KG1 (cell line): Measurements from ENCODE around the gene THNSL1.
"Not testable (repeated sequence)": the region's sequence is repeated elsewhere in the genome, so short reads cannot be mapped to it uniquely, and the experiment has no call there.

Experiments used
- DNase-seq: peaks from one replicate; lab custom pipeline; 2025; lab: John Stamatoyannopoulos, UW

Gene THNSL1

DNA sequence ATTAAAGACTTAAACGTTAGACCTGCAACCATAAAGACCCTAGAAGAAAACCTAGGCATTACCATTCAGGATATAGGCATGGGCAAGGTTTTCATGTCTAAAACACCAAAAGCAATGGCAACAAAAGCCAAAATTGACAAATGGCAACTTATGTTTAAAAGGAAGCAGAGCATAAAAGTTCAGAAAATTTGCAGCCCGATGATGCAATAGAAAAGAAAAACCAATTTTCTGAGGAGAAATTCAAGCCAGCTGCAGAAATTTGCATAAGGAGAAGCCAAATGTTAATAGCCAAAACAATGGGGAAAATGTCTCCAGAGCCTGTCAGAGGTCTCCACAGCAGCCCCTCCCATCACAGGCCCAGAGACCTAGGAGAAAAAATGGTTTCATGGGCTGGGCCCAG lies 4.8 kb upstream of the THNSL1 start:
- DNase-seq, result not testable (repeated sequence)

DNA sequence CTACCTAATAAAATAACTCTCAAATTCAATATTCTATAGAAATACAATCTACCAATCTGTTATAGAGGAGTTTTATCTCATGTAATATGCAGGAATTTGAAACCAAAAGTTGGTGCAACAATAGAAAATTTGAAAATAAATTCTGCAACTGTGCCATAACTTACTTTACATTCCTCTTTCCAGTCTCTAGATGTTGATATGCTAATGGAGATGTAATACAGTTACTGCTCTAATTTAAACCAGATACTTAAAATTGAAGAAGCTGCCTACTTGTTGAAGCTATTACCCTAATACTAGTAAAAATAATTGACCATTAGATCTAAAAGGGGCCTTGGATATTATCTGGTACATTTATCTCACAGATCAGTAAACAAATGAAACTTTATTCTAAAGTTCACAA lies 1.8 kb upstream of the THNSL1 start:
- DNase-seq, result no peak

DNA sequence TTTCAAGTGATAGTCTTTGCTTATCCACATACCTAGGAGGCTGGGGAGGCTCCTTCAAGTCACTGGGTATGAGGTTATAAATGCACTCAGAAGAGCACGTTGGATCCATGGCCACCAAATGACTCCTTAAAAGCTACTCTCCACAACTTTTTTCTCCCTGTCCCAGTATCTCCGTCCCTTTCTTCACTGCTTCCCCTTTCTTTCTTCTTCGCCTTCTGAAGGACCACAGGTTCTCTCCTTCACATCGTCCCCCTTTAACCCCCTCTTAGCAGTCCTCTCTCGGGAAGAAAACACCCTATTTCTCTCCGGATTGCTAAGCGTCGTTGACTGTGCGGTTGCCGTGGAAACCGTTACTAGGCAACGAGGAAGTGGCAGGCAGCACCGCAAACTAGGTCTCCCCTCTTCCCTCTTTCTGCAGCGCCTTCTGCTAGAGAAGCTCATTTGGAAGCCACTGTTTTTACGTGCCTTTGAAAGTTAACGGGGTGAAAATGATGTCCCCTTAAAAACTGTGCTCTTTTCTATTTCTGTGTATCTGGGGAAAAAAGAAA lies 510 bp upstream of the THNSL1 start, which contains the start of gene ENKUR:
Gene ENKUR, minus strand, starts transcription at position 331 of the 548 bp plus-strand sequence. Its CDS starts 222 bp downstream, at position 109.
- peak; percentile 97 for DNase-seq

DNA sequence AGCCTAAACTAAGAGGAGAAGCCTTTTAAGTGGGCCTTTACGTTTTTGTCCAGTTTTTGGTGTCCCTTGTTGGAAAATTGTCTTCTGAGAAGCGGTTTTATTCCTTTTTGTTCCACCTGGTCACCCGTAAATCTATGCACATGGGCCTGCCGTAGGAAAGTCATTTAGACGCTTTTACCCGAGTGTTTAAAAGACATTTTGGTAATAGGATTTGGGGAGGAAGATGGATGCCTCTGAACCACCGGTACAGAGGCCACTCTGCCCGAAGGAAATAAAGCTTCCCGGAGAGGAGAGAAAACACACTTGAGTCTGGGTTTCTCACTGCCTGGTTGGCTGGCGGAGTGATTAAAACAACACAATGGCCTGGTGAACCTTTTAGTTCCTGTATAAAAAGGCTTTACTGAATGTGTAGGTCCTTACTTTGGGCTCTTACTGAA lies 760 bp downstream of the THNSL1 start:
- DNase-seq, result peak; percentile 75

DNA sequence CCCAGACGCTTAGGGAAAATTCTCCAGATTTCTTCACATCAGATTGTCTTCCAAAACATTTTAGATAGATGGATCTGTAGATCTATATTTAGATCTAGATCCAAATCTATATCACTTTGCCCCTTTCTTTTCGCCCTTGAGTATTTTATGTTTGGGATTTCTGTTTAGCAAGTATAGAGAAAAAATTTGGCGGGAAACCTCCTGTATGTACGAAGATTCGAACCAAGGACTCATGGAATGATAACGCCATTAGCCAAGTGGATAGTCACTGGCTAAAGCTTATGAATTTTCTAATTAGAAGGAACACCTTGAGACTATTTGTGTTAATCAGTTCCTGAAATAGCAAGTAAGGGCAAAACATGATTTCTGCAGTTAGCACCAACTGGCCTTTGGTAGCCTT lies 1.2 kb downstream of the THNSL1 start:
- no peak for DNase-seq

DNA sequence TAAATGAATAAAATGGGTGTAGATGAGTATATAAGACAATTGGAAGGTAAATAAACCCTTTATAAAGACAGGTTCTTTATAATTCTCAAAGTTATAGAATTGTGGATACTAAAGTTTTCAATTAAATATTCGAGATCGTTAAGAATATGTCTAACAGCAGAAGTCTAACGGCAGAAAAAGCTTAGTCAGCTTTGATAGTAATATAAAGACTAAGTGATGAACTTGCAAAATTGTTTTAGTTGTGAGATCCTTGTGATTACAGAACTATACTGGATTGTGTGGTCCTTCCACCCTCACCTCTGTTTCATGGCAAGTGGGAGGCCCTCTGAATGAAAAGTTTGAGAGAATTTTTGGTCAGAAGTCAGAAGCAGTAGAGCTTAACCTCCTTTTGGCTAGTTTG lies 2.3 kb downstream of the THNSL1 start:
- DNase-seq, result no peak

DNA sequence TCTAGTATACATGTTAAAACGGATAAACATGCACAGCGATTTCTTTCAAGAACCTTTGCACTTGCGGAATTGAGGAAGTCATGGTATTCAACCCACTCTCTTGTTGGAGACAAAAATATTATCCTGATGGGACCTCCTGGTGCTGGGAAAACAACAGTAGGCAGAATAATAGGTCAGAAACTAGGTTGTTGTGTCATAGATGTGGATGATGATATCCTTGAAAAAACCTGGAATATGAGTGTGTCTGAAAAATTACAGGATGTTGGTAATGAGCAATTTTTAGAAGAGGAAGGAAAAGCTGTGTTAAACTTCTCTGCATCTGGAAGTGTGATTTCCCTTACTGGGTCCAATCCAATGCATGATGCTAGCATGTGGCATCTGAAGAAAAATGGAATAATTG lies 6.9 kb downstream of the THNSL1 start:
- DNase-seq, result no peak

DNA sequence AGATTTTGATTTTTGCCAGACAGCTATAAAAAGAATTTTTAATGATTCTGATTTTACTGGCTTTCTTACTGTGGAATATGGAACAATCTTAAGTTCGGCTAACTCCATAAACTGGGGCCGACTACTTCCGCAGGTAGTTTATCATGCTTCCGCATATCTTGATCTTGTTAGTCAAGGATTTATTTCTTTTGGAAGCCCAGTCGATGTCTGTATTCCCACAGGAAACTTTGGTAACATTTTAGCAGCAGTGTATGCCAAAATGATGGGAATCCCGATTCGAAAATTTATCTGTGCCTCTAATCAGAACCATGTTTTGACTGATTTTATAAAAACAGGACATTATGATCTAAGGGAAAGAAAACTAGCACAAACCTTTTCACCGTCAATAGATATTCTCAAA lies 8.1 kb downstream of the THNSL1 start:
- no peak for DNase-seq

DNA sequence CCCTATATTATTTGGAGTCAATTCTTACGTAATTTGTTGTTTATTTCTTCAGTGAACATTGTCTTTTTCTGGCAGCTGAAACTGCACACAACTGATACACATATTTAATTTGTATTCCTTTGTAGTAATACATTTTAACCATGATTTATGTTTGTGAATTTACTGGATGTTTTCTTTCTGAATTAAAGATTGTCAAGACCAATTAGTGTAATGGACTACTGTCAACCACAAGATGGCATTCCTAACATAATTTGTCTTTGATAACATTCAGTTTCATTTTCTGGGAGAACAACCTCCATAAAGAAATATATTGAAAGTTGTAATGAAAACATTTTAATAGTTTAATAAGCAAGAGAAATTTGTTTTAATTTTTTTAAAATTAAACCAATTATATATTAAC lies 10.1 kb downstream of the THNSL1 start:
- DNase-seq, result no peak

DNA sequence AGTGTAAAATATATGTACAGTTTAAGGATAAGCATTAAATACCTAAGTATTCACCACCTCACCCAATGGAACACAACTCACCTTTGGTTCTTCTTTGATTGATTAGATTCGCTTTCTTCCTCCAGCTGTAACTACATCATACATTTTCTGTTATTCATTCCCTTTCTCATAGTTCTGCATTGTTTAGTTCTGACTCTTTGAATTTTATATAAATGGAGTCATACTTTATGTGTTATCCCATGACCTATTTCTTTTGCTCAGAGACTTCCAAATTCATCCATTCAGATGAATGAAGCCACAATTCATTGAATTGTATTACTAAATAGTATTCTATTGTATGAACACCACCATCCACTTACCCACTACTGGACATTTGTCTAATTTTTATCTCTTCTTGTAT lies 12.3 kb downstream of the THNSL1 start:
- DNase-seq, result no peak

DNA sequence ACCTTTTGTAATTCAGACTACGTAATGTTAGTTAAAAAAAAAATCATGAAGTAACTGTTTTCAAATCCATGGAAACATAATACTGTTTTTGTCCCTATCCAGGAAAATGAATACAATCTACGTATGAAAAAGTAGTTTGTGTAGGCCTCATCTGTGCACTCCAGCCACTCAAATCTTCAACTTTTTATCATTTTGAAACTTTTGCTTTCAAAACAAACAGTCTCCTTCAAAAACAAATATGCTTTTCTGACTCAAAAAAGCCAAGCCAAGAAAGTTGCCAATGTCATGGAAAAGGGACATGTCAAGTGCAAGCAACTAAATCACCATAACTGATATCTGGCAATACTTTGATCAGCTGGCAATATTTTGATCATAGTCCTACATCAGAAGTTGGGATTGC lies 13.1 kb downstream of the THNSL1 start:
- DNase-seq, result no peak

DNA sequence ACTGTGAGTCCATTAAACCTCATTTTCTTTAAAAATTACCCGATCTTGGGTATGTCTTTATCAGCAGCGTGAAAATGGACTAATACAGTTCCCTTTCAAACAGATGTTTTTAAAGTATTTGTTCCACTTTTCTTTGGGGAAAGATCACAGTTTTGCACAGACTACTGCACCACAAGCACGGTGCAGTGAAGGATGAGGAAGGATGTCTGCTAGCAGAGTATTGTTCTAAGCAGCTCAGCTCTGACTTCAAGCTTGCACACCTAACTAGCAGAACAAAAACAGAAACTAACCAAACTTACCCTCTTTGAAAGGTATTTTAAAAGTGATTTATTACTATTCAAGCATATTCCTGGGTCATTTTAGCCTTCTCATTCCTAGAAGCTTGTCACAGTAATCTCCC lies 20.0 kb downstream of the THNSL1 start:
- no peak for DNase-seq

DNA sequence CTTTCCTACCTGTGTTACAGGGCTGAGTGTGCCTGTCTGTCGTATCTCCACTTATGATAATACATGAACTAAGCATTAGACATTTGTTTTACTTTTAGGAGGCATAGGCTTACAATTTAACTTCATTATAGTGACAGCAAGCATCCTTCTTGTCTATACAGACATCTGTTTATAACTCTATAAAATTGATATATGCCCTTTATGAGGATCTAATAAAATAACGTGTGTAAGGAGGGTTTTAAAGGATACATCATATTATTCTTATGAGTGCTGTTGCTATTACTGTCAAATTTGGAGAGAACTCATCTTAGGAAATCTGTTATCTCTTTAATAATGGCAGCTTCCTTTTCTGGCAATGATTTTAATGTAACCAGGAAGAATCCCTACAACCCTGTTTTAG lies 21.9 kb downstream of the THNSL1 start:
- no peak for DNase-seq

DNA sequence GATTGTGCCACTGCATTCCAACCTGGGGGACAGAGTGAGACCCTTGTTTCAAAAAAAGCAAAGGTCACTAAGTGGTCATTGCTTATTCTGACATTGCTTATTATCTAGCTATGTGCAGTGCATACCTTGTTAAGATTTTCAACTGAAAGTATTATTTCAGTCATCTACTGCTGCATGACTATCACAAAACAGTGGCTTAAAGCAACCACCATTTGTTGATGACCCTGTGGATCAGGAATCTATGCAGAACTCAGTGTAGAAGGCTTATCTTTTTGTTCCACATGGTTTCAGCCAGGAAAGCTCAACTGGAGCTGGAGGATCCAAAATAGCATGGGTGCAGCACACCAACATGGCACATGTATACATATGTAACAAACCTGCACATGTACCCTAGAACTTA lies 23.1 kb downstream of the THNSL1 start:
- no peak for DNase-seq

DNA sequence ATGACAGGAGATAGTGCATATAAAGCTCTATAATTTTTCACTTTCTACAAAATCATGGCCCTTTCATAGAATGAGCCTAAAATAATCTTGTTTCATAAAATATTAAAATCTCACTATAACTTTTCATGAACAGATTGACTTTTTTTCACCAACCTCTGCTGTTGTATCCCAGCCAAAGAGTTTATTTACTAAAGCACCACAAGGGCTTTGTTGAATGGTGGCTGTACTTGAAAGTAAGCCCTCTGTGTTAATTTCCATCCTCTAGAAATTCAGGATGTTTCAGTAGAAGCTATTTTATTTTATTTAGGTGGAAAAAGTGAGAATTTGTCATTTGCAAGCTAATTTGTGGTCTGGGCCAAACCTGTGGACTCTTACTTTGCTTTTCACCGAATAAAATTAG lies 30.2 kb downstream of the THNSL1 start:
- no peak for DNase-seq

DNA sequence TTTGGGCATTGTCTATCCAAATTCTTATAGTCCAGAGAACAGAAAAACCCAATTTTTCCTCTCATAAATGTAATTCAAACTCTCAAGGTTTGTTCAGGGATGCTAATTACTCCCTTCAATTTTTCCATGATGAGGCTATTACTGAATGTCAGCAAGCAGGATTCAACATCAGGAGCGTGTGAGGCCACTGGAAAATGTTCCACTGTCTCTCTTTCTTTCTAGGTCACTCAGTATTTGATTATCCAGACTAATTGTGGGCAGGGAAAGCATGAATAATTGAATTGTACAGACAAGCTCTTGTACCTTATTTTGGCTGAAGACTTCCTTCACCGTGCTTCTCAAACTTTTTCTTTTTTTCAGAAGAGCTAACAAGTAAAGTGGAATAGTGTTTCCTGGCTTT lies 30.7 kb downstream of the THNSL1 start:
- DNase-seq, result no peak

DNA sequence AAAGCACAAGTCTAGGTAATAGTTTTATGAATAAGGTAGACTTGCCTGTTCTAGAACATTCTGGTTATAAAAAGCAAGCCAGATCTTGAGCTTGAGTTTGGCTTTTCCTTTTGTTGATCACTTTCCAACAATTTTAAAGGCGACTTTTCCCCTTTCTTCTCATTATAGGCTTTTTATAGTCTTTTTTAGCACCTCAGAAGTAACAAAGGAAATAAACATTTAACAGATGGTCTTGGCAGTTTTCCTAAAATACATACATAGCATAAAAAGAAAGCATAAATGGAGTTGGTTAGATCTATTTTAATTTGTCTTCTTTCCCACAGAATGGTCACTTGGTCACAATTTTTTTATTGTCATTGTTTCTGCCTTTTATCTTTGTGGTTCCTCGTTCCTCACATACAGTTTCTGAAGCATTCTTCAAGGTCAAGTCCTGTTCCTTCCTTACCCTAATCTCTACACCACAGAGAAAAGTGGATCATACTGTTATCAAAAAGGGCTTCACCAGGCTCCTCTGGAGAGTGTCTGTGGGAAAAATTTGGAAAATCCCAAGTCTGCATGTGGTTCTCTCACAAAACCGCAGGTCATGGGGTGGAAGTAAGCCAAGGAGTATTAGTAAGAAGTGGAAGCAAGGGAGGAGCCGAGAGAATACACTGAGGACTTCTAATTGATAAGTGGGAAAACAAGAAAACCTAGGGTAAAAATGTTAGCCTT lies 31.3 kb downstream of the THNSL1 start:
- DNase-seq, result no peak

DNA sequence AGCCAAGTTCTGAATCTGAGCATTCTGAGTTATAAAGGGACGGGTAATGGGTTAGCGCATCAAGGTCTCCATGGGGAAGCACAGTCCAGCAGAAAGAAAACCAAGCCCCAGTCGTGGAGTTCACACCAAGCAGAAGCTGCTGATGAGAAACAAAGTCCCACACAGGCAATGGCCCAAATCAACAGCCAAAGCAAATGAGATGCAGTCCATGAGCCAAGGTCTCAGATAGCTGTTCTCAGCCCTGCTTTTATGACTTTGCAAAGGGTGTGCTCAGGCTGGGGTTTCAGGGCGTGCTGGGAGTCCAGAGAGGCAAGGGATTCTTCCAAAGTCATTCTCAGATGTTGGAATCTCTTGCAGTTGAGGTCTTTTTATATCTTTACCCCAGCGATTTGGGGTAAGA lies 32.0 kb downstream of the THNSL1 start:
- DNase-seq, result no peak

DNA sequence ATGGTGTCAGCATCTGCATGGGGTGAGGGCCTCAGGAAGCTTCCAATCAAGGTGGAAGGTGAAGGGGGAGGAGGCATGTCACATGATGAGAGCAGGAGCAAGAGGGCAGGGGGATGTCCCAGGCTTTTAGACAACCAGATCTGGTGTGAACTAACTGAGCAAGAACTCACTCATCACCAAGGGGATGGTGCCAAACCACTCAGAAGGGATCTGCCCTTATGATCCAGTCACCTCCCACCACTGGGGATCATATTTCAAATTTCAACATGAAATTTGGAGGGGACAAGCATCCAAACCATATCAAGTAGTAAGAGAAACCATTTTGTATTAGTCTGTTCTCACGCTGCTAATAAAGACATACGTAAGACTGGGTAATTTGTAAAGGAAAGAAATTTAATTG lies 33.6 kb downstream of the THNSL1 start:
- DNase-seq, result no peak

DNA sequence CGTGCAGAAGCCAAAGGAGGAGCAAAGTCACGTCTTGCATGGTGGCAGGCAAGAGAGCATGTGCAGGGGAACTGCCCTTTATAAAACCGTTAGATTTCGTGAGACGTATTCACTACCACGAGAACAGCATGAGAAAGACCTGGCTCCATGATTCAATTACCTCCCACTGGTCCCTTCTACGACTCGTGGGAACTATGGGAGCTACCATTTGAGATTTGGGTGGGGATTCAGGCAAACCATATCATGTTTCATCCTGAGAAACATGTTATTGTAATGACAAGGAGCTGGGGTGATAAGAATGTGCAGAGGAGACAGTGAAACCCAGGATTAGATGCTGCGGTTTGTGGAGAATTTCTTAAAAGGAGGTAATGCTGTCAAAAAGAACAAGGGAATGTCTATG lies 34.0 kb downstream of the THNSL1 start:
- no peak for DNase-seq

DNA sequence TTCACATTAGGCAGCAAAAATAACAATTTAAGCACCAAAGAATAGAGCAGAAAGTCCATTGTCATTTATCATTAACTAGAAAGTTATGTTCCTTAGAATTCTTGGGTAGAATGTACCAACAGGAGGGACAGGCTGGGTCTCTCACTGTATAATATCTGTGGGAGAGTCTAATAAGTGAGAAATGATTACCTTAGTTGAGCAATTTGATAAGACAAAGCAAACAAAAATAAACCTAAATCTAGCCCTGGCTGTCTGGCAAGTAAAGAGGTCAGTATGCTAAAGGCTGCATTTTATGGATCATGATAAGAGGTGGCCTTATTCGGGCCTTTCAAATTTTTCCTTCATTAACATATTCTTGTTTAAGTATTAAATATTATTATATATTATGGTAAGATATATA lies 35.6 kb downstream of the THNSL1 start:
- DNase-seq, result no peak

DNA sequence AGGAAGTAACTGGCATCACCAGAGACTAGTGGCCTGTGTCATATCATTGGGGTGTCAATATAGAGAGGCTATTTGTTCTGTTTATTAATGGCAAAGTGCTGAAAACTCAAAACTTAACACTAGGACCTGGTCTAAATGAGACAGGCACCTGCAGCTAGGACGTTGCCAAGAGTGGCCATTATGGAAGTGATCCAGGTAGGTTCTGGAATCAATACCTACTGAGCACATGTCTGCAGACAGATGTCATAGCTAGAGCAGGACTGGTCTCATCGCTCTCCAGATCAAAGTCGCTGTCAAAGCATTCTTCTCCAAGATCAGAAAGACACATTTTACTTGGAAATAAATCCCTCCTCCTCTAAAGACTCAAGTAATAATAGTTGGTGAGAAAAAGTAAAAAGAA lies 40.3 kb downstream of the THNSL1 start:
- DNase-seq, result no peak

DNA sequence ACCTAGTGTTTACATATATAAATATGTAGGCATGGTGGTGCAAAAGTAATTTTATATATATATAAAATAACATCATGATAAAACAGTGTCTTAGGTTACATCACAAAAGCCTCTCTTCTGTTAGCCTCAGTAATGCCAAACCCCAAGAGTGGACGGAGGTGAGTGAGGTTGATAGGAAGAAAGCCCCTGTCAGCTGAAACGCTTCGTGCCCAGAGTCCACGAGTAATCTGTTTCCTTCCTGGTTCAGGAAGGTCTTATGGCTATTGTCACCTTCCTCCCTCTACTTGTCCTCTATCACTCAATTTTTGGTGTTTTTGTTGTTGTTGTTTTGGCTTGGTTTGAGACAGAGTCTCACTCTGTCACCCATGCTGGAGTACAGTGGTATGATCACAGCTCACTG lies 41.5 kb downstream of the THNSL1 start:
- no peak for DNase-seq

DNA sequence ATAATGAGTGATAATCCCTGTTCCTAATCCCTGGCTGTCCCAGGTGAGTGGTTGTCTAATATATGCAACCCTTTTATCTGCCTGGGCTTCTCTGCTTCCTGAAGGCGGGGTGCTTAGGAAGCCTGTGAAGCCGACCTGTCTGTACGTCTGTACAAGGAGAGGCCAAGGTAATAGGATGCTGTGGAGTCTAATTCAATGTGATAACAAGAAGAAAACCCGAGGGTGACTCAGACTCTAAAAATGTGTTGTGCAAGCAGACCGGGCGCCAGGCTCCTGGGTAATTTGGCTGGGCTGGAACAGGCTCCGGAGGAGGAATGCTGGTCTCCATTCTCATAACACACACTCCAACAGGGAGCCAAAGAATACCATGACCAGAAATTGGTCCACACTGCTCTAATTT lies 43.6 kb downstream of the THNSL1 start:
- DNase-seq, result no peak
